DMS79 treated with DMSO at 0.1 percent for 48 hours (cell line): ENCODE measurements around the gene ADGRL2.

Source experiments
- DNase-seq: peaks from one replicate; lab custom pipeline; 2025; lab: John Stamatoyannopoulos, UW

Gene ADGRL2

GRCh38 chr1:81806432-81806770, 5.7 kb downstream of the ADGRL2 start:
- DNase-seq = no peak

DNA sequence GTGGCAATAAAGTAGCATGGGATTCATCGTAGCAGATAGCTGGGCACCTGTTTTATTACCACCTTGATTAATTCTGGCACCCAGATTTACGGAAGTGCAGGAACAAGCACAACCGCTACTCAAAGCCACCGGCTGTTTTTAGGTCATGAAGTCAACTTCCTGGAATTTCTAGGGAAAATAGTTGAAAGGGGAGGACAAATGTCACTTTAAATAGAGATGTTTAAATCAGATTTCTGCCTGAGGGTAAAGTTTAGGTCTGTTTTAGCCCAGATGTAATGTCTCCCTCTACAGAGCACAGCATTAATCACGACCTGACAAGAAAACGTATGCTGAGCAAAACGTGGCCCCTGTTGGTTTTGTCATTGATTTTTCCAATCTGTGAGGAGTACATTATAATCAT, 8.0 kb downstream of the ADGRL2 start:
- no peak for DNase-seq

DNA sequence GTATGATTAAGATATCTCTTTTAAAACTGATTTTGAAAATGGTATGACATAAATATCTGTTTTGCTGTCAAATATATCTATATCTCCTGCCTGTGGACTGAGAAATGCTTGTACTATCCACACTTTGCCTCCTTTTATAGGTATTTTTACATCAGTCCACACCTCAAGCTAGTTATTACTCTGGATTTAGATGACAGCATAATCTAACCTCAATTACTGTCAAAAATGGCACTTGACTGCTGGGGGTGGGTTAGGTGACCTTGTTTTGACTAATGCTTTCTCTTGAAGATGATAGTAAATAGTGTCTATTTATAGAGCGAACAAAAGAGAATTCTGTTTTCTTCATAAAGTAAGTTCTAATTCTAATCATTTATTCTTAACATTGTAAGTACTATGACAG, 9.1 kb downstream of the ADGRL2 start:
- DNase-seq = no peak

GRCh38 chr1:81811757-81812371, 11.1 kb downstream of the ADGRL2 start:
- no peak for DNase-seq

DNA sequence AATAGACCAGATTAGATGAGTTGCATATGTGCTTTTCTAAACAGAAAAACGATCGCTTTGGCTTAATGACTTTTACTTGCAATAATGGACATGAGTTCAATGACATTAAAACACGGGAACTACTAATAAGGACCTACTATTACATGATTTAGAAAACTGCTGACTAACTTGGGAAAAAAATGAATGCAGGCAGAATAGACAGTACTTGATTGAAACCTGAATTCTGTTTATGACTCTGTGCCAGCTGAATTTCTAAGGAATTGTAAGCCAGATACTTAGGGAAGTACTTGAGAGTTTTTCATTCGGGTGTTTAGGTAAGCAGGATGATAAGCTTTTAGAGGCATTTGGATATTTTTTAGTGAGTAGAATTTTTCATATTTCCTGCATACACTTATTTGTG, 12.0 kb downstream of the ADGRL2 start:
- peak; percentile 24 for DNase-seq

DNA sequence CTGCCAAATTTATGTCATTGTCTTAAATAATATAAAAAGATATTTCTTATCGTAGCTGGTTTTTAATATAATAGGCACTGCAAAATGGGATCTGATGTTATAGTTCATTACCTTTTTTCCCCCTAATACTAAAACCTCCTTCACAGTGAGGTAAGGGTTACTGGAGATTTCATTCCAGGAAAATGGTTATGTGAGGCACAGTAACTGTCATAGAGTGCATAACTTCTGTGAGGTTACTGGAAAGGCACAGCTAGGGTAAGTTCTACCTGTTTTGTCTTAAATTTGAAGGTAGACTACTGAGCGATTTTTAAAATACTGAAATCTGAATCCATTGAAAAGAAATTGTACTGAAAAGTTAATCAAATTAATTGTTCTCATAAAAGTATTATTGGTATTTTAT, 13.0 kb downstream of the ADGRL2 start:
- no peak for DNase-seq

- peak; percentile 22 for DNase-seq
Measured at GRCh38 chr1:81819613-81820012, 18.9 kb downstream of the ADGRL2 start.

- no peak for DNase-seq
Measured at GRCh38 chr1:81820765-81821164, 20.0 kb downstream of the ADGRL2 start.

DNA sequence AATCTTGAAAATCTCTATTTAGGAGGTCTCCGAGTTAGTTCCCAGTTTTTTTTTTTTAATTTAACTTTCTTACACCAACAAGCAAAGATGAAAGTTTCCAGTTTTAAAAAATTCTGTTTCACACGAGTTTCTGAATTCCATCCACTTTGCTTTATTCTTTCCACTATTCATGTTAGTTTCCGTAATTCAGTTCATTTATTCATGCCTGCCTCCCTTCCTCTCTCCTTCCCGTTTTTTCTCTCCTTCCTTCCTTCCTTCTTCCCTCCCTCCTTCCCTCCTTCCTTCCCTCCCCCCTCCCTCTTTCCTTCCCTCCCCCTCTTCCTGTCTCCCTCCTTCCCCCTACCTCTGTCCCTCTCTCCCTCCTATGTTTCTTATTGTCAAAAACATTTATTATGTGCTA, 22.3 kb downstream of the ADGRL2 start:
- no peak for DNase-seq

GRCh38 chr1:81824759-81825158, 24.0 kb downstream of the ADGRL2 start:
- DNase-seq = no peak

DNA sequence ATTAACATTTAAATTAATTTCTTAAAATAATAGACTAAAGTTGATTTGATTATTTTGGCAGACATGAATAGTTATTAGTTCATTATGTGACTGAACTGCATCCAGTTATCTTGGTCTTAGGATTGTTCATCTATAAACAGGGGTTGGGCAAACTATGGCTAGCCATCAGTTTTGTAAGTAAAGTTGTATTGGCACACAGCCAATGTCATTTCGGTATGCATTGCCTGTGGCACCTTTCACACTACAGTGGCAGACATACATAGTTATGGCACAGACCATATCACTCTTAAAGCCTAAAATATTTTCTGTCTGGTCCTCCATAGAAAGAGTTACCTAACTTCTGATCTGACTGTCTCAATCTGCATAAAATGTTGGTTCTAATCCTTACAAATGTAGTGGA, 27.2 kb downstream of the ADGRL2 start:
- no peak for DNase-seq

- DNase-seq = no peak
Measured at GRCh38 chr1:81832573-81832972, 31.8 kb downstream of the ADGRL2 start.

- DNase-seq = no peak
Measured at GRCh38 chr1:81833722-81834121, 33.0 kb downstream of the ADGRL2 start.

DNA sequence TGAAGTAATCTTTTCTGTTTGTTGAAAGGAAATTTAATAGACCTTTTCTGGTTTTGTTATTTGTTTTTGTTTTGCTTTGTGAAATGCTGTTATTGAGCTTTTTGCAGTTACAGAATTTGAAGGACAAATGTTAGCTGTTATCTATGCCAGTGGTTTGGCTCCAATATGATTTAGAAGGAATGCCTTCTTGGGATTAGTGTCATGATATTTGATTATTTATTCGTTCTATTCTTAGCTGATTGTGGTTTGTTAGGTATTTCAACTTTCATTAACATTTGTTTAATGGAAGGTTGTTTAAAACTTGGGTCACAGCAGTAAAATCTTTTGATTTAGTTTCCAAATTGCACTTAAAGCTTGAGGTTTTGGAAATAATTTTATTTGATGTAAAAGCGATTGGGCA, 33.5 kb downstream of the ADGRL2 start:
- no peak for DNase-seq

- DNase-seq = no peak
Measured at GRCh38 chr1:81834921-81835698, 34.4 kb downstream of the ADGRL2 start.

DNA sequence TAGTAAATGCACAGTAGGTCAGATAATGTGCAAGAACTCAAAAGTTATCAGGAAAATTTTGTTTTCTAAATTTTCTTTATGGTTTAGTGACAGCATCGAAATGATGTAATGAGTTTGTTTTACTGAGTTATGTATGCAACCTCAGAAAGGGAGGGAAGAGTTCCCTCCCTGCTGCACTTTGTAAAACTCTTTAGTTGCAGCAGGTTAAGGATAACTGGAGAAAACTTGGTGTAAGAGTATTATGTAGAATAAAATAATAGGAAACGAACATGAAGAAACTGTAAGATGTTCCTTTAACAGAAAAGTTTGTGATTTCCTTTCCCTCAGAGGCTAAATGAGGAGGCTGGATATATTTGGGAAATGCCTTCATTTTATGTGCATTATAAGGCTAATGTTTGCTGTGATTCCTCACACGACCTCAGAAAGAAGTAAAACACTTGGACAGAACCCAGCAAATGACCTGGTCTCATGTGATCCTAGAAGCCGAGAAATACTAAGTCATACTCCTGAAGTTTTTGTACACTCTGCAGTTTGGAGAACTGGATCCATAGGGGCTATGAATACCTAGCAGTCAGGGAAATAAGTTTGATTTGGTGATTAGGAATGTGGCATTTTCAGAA, 35.4 kb downstream of the ADGRL2 start:
- DNase-seq = no peak

GRCh38 chr1:81838600-81839218, 38.0 kb downstream of the ADGRL2 start:
- DNase-seq = no peak

DNA sequence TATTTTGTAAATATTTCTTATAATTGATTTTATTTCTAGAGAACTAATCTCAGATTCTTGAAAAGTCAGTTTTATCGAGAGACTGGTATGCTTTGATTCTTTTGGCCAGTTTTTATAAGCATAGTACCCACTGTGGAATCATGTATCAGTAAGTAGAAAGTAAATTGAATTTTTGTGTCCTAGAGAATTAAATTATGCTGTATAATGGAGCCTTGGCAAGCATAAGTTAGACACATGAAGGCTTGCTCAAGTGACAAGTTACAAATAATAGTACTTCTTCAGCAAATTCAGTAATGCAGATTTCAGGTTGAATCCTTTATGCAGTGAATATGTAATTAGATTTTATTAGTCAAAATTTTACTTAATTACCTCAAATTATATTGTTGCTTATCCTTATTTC, 40.1 kb downstream of the ADGRL2 start:
- DNase-seq = no peak

DNA sequence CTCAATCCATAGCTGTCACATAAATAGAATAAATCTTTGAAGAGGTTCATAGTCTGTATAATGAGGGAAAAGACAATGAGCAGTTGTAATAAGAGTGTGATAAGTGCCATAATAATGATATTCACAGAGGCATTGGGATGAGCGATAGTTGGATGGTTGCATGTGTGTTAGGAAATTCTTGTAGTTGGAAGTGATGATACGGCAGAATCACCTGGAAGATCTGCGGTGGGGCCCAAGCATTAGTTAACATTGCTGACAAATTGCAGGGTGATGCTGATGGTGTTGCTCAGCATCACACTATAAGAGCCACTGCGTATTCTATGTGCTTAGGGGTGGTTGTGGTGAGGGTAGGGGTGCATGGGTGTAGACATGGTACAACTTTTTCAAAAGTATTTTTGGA, 41.1 kb downstream of the ADGRL2 start:
- DNase-seq = no peak

GRCh38 chr1:81844477-81844876, 43.7 kb downstream of the ADGRL2 start:
- no peak for DNase-seq

DNA sequence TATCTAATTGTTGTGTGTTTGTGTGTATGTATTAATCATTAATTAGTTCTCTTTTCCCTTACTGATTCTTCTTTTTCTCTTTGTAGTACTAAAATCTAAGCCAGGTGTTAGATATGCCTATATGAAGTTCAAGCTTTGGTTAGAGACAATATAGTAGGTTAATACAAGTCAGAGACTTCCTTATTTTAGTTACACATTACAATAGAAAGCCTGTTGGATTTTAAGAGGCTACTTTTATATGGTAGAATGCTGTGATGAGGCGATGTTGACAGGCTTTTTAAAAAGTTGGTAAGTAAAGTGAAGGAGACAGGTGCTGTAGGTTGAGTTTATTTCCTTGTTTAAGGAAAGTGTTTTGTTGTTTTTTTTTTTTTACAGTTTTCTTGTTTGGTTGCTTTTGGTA, 45.9 kb downstream of the ADGRL2 start:
- no peak for DNase-seq

DNA sequence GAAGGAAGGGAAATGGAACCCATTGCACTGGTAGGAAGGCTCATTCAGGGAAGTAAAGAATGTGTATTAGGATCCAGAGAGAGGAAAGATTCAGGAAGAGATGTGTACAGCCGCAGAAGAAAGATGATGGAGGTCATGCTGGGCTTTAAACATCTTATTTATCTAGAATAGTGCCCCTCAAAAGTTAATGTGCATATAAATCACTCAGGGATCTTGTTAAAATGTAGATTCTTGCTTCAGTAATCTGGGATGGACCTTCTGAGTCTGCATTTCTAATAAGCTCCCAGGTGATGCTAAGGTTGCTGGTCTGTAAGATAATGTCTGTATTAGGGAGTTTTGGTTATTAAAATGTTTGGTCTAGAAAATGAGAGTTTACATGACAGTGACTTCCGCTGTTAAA, 46.3 kb downstream of the ADGRL2 start:
- no peak for DNase-seq
